Measurements from ENCODE around the gene DOK3.

DNA sequence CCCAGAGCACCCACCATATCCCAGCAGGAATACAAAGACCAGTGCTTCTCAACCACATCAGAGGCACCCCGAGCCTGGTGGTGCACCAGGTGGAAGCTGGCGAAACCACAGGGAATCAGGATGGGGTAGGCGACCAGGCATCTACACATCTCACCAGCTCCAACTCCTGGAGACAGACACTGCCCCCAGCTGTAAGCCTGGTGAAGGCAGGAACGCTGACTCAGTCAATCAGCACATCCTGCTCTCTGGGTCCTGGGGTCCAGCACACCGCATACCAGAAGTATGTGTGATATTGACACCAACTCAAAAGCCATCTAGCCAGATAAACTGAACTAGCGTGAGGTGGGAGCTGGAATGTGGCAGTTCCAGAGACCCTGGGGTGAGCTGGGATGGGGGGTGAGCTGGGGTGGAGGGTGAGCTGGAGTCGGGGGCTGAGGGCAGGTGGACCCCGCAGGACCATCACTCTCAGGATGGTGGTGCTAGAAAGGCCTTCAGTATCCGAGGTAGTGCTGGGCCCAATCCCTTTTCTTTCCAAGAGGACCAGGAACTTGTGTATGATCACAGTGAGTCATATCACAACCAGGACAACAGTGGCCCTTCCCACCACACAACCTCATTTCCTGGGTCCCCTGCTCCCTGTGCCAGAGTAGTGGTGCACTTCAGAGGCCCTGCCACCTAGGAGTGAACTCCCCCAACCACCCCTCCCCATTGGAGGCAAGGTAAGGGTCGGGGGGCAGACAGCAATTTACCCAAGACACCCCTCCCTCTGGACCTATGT, 38.7 kb downstream of the DOK3 start:
- TF ChIP-seq POLR2AphosphoS5 (IDR thresholded peaks at IDR 0.05) (no peak), EP300 (IDR thresholded peaks at IDR 0.05; ENCODE audit: low read depth) (no peak)
- TF ChIP-seq, protein P1, sequence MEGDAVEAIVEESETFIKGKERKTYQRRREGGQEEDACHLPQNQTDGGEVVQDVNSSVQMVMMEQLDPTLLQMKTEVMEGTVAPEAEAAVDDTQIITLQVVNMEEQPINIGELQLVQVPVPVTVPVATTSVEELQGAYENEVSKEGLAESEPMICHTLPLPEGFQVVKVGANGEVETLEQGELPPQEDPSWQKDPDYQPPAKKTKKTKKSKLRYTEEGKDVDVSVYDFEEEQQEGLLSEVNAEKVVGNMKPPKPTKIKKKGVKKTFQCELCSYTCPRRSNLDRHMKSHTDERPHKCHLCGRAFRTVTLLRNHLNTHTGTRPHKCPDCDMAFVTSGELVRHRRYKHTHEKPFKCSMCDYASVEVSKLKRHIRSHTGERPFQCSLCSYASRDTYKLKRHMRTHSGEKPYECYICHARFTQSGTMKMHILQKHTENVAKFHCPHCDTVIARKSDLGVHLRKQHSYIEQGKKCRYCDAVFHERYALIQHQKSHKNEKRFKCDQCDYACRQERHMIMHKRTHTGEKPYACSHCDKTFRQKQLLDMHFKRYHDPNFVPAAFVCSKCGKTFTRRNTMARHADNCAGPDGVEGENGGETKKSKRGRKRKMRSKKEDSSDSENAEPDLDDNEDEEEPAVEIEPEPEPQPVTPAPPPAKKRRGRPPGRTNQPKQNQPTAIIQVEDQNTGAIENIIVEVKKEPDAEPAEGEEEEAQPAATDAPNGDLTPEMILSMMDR (IDR thresholded peaks at IDR 0.05) = no peak

All from transverse colon (tissue), 4 donors.